Natural killer cell (primary cell): ENCODE measurements around the gene CHD2. TPM values are rescaled to one million over a fixed set of nuclear protein-coding genes. Genes with fewer than 3 reads are reported as not detected.

Source experiments
- ATAC-seq, 3 donors: fragments of 150-1000 bp in 2 of 3; fragments of 200-7000 bp in 1 of 3; cut with Tn5 transposase; 1 replicate in 1 of 3; 2 replicates in 2 of 3; pipeline ENCODE4 v1.10.0; 2021; ENCODE audit warnings: mild to moderate bottlenecking in 2 of 3, moderate library complexity in 2 of 3
- DNase-seq, 2 donors: peaks; one replicate each; pipeline versions ENCODE4 v3.0.0 to v3.0.0-alpha.2; 2013 to 2021; ENCODE audit warnings: mixed read lengths in 1 of 2
- H3K27ac ChIP-seq: one replicate; pipeline ENCODE4 v1.5.1; 2013; ENCODE audit warnings: mild to moderate bottlenecking, low read length
- H3K27me3 ChIP-seq: one replicate; pipeline ENCODE4 v1.6.1; 2013; ENCODE audit warnings: low read length; ENCODE audit not compliant: control insufficient read depth, insufficient read depth
- H3K36me3 ChIP-seq: one replicate; pipeline ENCODE4 v1.6.1; 2013; ENCODE audit warnings: low read length; ENCODE audit not compliant: control insufficient read depth, insufficient read depth
- H3K4me1 ChIP-seq: one replicate; pipeline ENCODE4 v1.6.1; 2013; ENCODE audit warnings: low read length; ENCODE audit not compliant: control insufficient read depth, insufficient read depth
- H3K4me3 ChIP-seq: one replicate; pipeline ENCODE4 v1.5.1; 2013; ENCODE audit warnings: low read length
- H3K9me3 ChIP-seq: one replicate; pipeline ENCODE4 v1.6.1; 2013; ENCODE audit warnings: low read length; ENCODE audit not compliant: control insufficient read depth, insufficient read depth
- H3K27ac Mint-ChIP-seq, 2 donors: one replicate each; pipeline ENCODE4 v1.8.0; 2022; ENCODE audit warnings: mild to moderate bottlenecking in 2 of 2, mixed read lengths in 2 of 2, moderate library complexity in 1 of 2
- H3K27me3 Mint-ChIP-seq, 2 donors: one replicate each; pipeline ENCODE4 v1.8.0; 2022; ENCODE audit warnings: low read depth in 2 of 2, mixed read lengths in 2 of 2
- H3K36me3 Mint-ChIP-seq: one replicate; pipeline ENCODE4 v1.8.0; 2022; ENCODE audit warnings: mixed read lengths
- H3K4me1 Mint-ChIP-seq, 2 donors: one replicate each; pipeline ENCODE4 v1.8.0; 2022; ENCODE audit warnings: mixed read lengths in 2 of 2
- H3K4me3 Mint-ChIP-seq: one replicate; pipeline ENCODE4 v1.8.0; 2022; ENCODE audit warnings: mild to moderate bottlenecking, moderate library complexity, mixed read lengths
- H3K9me3 Mint-ChIP-seq, 2 donors: one replicate each; pipeline ENCODE4 v1.8.0; 2022; ENCODE audit warnings: mixed read lengths in 2 of 2
- WGBS: methylation state at CpG from one replicate; pipeline ENCODE4 v1.1.7; 2013; ENCODE audit warnings: missing lambda C conversion rate; ENCODE audit not compliant: insufficient coverage; 5-methylcytosine and 5-hydroxymethylcytosine counted together
- intact Hi-C: fragments of 100-400 bp; cut with micrococcal nuclease; formaldehyde crosslinking; loops from one replicate; pipeline ENCODE4 v1.14.2; 2022
- total RNA-seq, 4 donors: library from RNA; stranded (reverse); fragments of 120-200 nt in 1 of 4; gene quantifications; one replicate each; pipeline versions ENCODE4 v1.2.3 to v1.2.4, GENCODE V29; 2013 to 2022
- TF ChIP-seq, protein P1 (sequence below): fragments of 200-600 bp; IDR thresholded peaks from one replicate; pipeline ENCODE4 v1.8.0; 2022; ENCODE audit warnings: antibody characterized with exemption

The CHD2 gene
- total RNA-seq, 3 donors from 2014 or later (not counting 1 experiment from before 2014, with no cell fraction given), result 418 to 449 (median 441) TPM

DNA sequence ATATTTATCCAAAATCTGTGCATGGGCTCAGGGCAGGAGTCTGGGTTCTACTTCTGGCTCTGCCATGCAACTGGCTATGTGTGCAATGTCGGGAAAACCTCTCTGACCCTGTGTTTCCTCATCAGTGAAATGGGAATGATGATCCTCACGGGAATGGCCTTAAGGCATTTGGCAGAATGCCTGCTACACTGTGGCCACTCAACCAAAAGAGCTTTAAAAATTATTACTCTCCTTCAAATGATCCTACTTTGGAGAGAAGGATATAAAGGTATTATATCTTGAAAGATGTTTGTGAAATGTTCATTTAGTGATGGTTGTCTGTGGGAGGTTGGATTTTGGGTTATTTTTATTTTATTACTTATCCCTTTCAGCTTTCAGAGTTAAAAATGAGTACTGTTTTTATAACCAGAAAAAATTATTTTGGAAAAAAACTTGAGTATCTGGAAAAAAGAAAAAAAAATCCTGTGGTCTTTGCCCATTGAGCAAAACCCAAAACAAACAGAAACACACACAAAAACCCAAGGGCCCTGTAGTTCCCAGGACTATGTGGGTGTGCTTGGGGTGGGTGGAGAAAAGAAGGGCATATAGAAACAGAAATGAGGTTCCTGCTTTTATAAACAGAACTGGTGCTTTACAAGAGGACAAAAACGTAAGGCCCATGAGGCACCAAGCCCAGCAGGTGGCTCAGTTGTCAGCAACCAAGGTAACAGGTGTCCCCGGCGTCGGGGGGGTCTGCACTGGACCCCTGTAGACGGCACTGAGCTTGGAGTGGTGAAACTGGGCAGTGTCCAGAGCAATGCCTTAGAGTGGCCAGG, 166.9 kb downstream of the CHD2 start:
- 75% methylated on average over 7 of the region's 7 CpGs for WGBS
- Mint-ChIP-seq H3K4me1 (peaks cover 4 to 6% of the 10 kb centered on the region in 2 donors), H3K27me3 (peaks cover 26 to 41% of the 10 kb centered on the region in 2 donors), H3K36me3 (peaks cover 5% of the 10 kb centered on the region), H3K4me3 (no peak overlapping the region), H3K27ac (no peak overlapping the region), H3K9me3 (no peaks in the 10 kb centered on the region)
- no peak for ATAC-seq
- Histone ChIP-seq H3K4me3 (no peak overlapping the region), H3K36me3 (no peaks in the 10 kb centered on the region), H3K27ac (no peak overlapping the region), H3K4me1 (peaks cover 3% of the 10 kb centered on the region), H3K27me3 (peaks cover 8% of the 10 kb centered on the region), H3K9me3 (no peaks in the 10 kb centered on the region)
- intact Hi-C loops, result no loop called here
- TF ChIP-seq, protein P1, sequence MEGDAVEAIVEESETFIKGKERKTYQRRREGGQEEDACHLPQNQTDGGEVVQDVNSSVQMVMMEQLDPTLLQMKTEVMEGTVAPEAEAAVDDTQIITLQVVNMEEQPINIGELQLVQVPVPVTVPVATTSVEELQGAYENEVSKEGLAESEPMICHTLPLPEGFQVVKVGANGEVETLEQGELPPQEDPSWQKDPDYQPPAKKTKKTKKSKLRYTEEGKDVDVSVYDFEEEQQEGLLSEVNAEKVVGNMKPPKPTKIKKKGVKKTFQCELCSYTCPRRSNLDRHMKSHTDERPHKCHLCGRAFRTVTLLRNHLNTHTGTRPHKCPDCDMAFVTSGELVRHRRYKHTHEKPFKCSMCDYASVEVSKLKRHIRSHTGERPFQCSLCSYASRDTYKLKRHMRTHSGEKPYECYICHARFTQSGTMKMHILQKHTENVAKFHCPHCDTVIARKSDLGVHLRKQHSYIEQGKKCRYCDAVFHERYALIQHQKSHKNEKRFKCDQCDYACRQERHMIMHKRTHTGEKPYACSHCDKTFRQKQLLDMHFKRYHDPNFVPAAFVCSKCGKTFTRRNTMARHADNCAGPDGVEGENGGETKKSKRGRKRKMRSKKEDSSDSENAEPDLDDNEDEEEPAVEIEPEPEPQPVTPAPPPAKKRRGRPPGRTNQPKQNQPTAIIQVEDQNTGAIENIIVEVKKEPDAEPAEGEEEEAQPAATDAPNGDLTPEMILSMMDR, result no peak
- DNase-seq, result no peak

GRCh38 chr15:93067649-93068085, 167.5 kb downstream of the CHD2 start:
- Mint-ChIP-seq H3K9me3 (no peaks in the 10 kb centered on the region), H3K4me3 (no peak overlapping the region), H3K36me3 (peaks cover 6% of the 10 kb centered on the region), H3K27me3 (peaks cover 29 to 44% of the 10 kb centered on the region in 2 donors), H3K4me1 (peaks cover 8 to 12% of the 10 kb centered on the region in 2 donors), H3K27ac (no peak overlapping the region)
- intact Hi-C loops, result no loop called here
- H3K9me3 ChIP-seq, result no peaks in the 10 kb centered on the region
- ATAC-seq (no peak), DNase-seq (no peak)
- H3K27me3 ChIP-seq, result peaks cover 15% of the 10 kb centered on the region
- H3K27ac ChIP-seq, result no peak overlapping the region
- WGBS, result 88% methylated on average over 4 of the region's 4 CpGs
- TF ChIP-seq, protein P1, result no peak
- H3K4me1 ChIP-seq, result peaks cover 9% of the 10 kb centered on the region
- H3K4me3 ChIP-seq, result no peak overlapping the region
- no peaks in the 10 kb centered on the region for H3K36me3 ChIP-seq

GRCh38 chr15:93068581-93069199, 168.6 kb downstream of the CHD2 start:
- 92% methylated on average over 5 of the region's 6 CpGs for WGBS
- no peaks in the 10 kb centered on the region for H3K9me3 Mint-ChIP-seq
- ATAC-seq (no peak), DNase-seq (no peak)
- no peak overlapping the region for H3K4me3 ChIP-seq
- no peak overlapping the region for H3K27ac ChIP-seq
- H3K4me1 Mint-ChIP-seq, result peaks cover 13 to 19% of the 10 kb centered on the region in 2 donors
- intact Hi-C loops, result no loop called here
- peaks cover 34 to 46% of the 10 kb centered on the region in 2 donors for H3K27me3 Mint-ChIP-seq
- peaks cover 6% of the 10 kb centered on the region for H3K36me3 Mint-ChIP-seq
- no peaks in the 10 kb centered on the region for H3K36me3 ChIP-seq
- H3K4me1 ChIP-seq, result peaks cover 17% of the 10 kb centered on the region
- peaks cover 20% of the 10 kb centered on the region for H3K27me3 ChIP-seq
- H3K9me3 ChIP-seq, result no peaks in the 10 kb centered on the region
- H3K27ac Mint-ChIP-seq, result no peak overlapping the region
- no peak overlapping the region for H3K4me3 Mint-ChIP-seq
- TF ChIP-seq, protein P1, result no peak
